Spleen (tissue), 11 donors: Measurements from ENCODE around the gene AJAP1. TPM values are rescaled to one million over a fixed set of nuclear protein-coding genes. Genes with fewer than 3 reads are reported as not detected.

Experiments used
- DNase-seq: peaks from one replicate; pipeline ENCODE4 v3.0.0-alpha.2; 2020
- H3K27ac ChIP-seq, 8 donors: fragments of 200-600 bp; sonication (generic) in 7 of 8; 1 replicate in 4 of 8; 2 replicates in 4 of 8; pipeline versions ENCODE4 v1.5.0 to v1.8.0; 2016 to 2021; ENCODE audit warnings: inconsistent platforms in 4 of 8, mild to moderate bottlenecking in 4 of 8, moderate library complexity in 1 of 8
- H3K27me3 ChIP-seq, 7 donors: fragments of 200-600 bp; sonication (generic) in 6 of 7; replicated peaks in 1 of 7; 1 replicate in 4 of 7; 2 replicates in 3 of 7; pipeline versions ENCODE4 v1.5.0 to v1.8.0; 2016 to 2021; ENCODE audit warnings: inconsistent platforms in 3 of 7, mild to moderate bottlenecking in 1 of 7
- H3K36me3 ChIP-seq, 6 donors: fragments of 200-600 bp; sonication (generic) in 5 of 6; 1 replicate in 4 of 6; 2 replicates in 2 of 6; pipeline versions ENCODE4 v1.5.0 to v1.8.0; 2016 to 2021; ENCODE audit warnings: inconsistent platforms in 2 of 6
- H3K4me1 ChIP-seq, 6 donors: fragments of 200-600 bp; sonication (generic) in 5 of 6; 1 replicate in 3 of 6; 2 replicates in 3 of 6; pipeline versions ENCODE4 v1.5.0 to v1.8.0; 2016 to 2021; ENCODE audit warnings: inconsistent platforms in 3 of 6
- H3K4me3 ChIP-seq, 8 donors: fragments of 200-600 bp; sonication (generic) in 7 of 8; 1 replicate in 4 of 8; 2 replicates in 4 of 8; pipeline versions ENCODE4 v1.5.0 to v1.8.0; 2016 to 2021; ENCODE audit warnings: inconsistent platforms in 4 of 8, mild to moderate bottlenecking in 4 of 8, moderate library complexity in 2 of 8
- H3K9me3 ChIP-seq, 8 donors: fragments of 200-600 bp; sonication (generic) in 7 of 8; 1 replicate in 4 of 8; 2 replicates in 4 of 8; pipeline versions ENCODE4 v1.5.0 to v1.8.0; 2016 to 2021; ENCODE audit warnings: inconsistent platforms in 4 of 8
- POLR2A ChIP-seq, 3 donors: fragments of 450-650 bp; IDR thresholded peaks; one replicate each; pipeline ENCODE4 v1.5.1; 2017; ENCODE audit warnings: antibody characterized with exemption in 3 of 3, mild to moderate bottlenecking in 1 of 3
- POLR2AphosphoS5 ChIP-seq, 3 donors: sonication (generic); formaldehyde crosslinking; IDR thresholded peaks; one replicate each; pipeline ENCODE4 v1.5.1; 2017; ENCODE audit warnings: antibody characterized with exemption in 3 of 3
- WGBS, 5 donors: extraction: QIAGEN DNeasy Blood & Tissue Kit in 3 of 5; methylation state at CpG; one replicate each; pipeline versions ENCODE4 v1.1.5 to v1.1.7; 2013 to 2018; 5-methylcytosine and 5-hydroxymethylcytosine counted together
- intact Hi-C: fragments of 100-400 bp; cut with DNase I; formaldehyde crosslinking; loops from one replicate; pipeline ENCODE4 v1.15.0; 2023; ENCODE audit warnings: low total_unique reads
- polyA plus RNA-seq, 3 donors: library from polyadenylated mRNA; stranded (reverse); fragments of 200-250 nt; gene quantifications; one replicate each; pipeline ENCODE4 v1.2.1, GENCODE V29; 2013
- total RNA-seq, 7 donors: library from RNA; depleted of rRNA in 3 of 7; stranded (reverse); fragments of >200 nt in 3 of 7; fragmentation: NEBNext Ultra II Directional in 4 of 7; extraction: Animal tissue kit (Norgen Biotek cat#: 25700) in 4 of 7; gene quantifications; one replicate each; pipeline versions ENCODE4 v1.1.0 to v1.2.1, GENCODE V29; 2016 to 2021
- TF ChIP-seq, protein P1 (sequence below), 11 experiments: fragments of 200-600 bp in 7 of 11; fragments of 450-650 bp in 4 of 11; sonication (generic) in 4 of 11; IDR thresholded peaks in 8 of 11; conservative IDR thresholded peaks in 3 of 11; 1 replicate in 7 of 11; 2 replicates in 4 of 11; pipeline versions ENCODE4 v1.4.0 to v1.8.0; 2016 to 2021; ENCODE audit warnings: antibody characterized with exemption in 11 of 11, inconsistent platforms in 4 of 11, mild to moderate bottlenecking in 1 of 11
- donor health status: healthy with polysubstance abuse.
- donor health status: DM: no; HTN: no; CAD: no; lungs with moderate emphysema.
- donor health status: DM: no; HTN: no; CAD: no.
- donor health status: Bipolar disorder and iron deficiency.
- donor health status: healthy.
- donor health status: DM: no; HTN: no; CAD: no.
- donor health status: DM: yes; HTN: yes; CAD: no.

Gene AJAP1
- total and polyA plus RNA-seq, 10 donors: 0.04 to 13.3 (median 2.4) TPM

DNA sequence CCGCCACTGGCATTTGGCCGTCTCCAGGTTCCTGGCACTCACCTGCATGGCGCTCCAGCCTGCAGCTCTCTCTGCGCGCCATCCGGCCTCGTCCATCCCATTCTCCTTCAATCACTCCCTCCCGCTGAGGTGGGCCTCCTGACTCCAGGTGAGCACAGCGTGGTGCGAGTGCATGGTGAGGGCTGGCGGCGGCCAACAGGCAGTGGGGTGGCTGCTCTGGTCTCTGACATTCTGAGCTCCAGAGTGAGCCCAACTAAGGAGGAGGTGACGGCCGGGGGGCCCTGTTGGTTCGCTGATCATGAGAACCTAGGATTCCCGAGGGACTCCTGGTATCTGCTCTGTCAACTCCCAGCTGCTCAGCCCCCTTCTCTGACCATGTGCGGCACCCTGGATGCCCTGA lies 130.4 kb downstream of the AJAP1 start:
- H3K27ac ChIP-seq: no peak overlapping the region
- H3K9me3 ChIP-seq: no peaks in the 10 kb centered on the region
- TF ChIP-seq POLR2A (IDR thresholded peaks at IDR 0.05) (no peak), POLR2AphosphoS5 (IDR thresholded peaks at IDR 0.05) (no peak)
- H3K4me1 ChIP-seq: no peaks in the 10 kb centered on the region
- intact Hi-C loops: no loop called here
- H3K27me3 ChIP-seq: peaks cover 0 to 6% (median 0%) of the 10 kb centered on the region in 7 donors
- no peaks in the 10 kb centered on the region for H3K36me3 ChIP-seq
- no peak for DNase-seq
- no peak overlapping the region for H3K4me3 ChIP-seq
- WGBS, 5 donors: 84 to 93% (median 86%) methylated on average over 15 to 17 of the region's 17 CpGs

DNA sequence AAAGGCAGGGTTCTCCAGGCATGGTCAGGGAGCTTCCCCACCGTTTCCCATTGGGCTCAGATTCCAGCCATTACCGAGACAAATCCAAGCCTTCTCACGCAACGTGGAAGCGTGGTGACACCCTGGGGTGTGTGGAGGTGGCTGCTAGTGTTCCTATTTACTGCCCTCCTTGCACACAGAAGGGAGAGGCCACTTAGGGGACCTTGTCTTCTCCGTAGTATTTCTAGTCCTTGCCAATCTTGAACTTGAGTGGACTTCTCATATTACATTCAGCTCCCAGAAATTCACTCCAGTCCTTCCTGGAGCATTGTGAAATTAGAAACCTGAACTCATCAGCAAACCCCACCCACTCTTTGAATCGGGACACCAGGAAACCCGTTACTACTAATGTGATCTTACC lies 131.6 kb downstream of the AJAP1 start:
- intact Hi-C loops: no loop called here
- TF ChIP-seq POLR2AphosphoS5 (IDR thresholded peaks at IDR 0.05): no peak
- TF ChIP-seq, protein P1, sequence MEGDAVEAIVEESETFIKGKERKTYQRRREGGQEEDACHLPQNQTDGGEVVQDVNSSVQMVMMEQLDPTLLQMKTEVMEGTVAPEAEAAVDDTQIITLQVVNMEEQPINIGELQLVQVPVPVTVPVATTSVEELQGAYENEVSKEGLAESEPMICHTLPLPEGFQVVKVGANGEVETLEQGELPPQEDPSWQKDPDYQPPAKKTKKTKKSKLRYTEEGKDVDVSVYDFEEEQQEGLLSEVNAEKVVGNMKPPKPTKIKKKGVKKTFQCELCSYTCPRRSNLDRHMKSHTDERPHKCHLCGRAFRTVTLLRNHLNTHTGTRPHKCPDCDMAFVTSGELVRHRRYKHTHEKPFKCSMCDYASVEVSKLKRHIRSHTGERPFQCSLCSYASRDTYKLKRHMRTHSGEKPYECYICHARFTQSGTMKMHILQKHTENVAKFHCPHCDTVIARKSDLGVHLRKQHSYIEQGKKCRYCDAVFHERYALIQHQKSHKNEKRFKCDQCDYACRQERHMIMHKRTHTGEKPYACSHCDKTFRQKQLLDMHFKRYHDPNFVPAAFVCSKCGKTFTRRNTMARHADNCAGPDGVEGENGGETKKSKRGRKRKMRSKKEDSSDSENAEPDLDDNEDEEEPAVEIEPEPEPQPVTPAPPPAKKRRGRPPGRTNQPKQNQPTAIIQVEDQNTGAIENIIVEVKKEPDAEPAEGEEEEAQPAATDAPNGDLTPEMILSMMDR (IDR thresholded peaks at IDR 0.05 in 8 of 11, conservative IDR thresholded peaks at IDR 0.05 in 3 of 11): no peak
- TF ChIP-seq POLR2A (IDR thresholded peaks at IDR 0.05): no peak
- peaks cover 0 to 6% (median 0%) of the 10 kb centered on the region in 7 donors for H3K27me3 ChIP-seq
- WGBS, 5 donors: 76 to 83% (median 83%) methylated on average over 6 to 8 of the region's 8 CpGs
- H3K27ac ChIP-seq: no peak overlapping the region
- no peak overlapping the region for H3K4me3 ChIP-seq
- H3K4me1 ChIP-seq: no peaks in the 10 kb centered on the region
- DNase-seq: no peak
- H3K36me3 ChIP-seq: no peaks in the 10 kb centered on the region
- no peaks in the 10 kb centered on the region for H3K9me3 ChIP-seq

DNA sequence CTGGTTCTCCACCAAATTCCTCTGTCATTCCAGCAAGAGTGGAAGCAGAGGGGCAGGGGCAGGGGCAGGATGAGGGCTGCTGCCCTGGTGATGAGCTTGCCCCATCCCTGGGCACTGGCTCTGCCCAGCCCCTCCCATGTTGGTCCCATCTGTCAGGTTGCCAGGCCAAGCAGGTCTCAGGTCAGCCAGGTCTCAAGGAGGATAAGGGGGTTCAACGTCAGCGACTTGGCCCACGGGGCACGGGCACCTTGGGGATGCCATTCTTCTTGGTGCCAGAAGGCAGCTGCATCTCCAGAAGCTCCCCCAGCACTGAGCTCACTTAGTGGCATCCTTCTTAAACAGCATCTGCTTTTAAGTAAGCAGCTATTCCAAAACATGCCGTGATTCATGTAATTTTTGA lies 133.1 kb downstream of the AJAP1 start:
- TF ChIP-seq, protein P1 (IDR thresholded peaks at IDR 0.05 in 8 of 11, conservative IDR thresholded peaks at IDR 0.05 in 3 of 11): no peak
- no peak overlapping the region for H3K27ac ChIP-seq
- H3K4me3 ChIP-seq: no peak overlapping the region
- no peak for DNase-seq
- H3K4me1 ChIP-seq: no peaks in the 10 kb centered on the region
- 63 to 86% (median 80%) methylated on average over 5 of the region's 5 CpGs for WGBS, 5 donors
- peaks cover 0 to 6% (median 0%) of the 10 kb centered on the region in 7 donors for H3K27me3 ChIP-seq
- H3K36me3 ChIP-seq: no peaks in the 10 kb centered on the region
- intact Hi-C loops: no loop called here
- H3K9me3 ChIP-seq: no peaks in the 10 kb centered on the region

DNA sequence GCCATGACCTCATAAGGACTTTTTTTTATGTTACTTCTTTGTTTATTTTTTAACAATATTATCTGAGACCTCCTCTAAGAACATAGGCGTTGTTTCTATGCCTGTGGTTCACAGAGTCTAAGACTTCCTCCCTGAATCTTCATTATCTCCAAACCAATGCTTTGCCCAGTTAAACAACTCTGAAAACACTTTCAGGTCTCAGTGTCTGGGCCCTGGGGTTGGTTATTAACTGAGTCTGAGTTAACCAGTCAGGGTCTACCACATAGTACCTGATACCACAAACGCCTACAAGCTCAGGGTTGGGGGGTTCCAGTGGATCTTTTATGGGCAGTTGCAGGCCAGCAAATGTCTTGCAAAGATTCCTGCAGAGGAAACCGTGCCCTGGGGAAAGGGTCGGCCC lies 138.2 kb downstream of the AJAP1 start:
- H3K4me1 ChIP-seq: peaks cover 0 to 6% (median 0%) of the 10 kb centered on the region in 6 donors
- H3K27ac ChIP-seq: no peak overlapping the region
- intact Hi-C loops: no loop called here
- peaks cover 0 to 29% (median 2%) of the 10 kb centered on the region in 8 donors for H3K9me3 ChIP-seq
- H3K4me3 ChIP-seq: no peak overlapping the region
- DNase-seq: no peak
- WGBS, 5 donors: 55 to 70% (median 57%) methylated on average over 4 of the region's 4 CpGs
- TF ChIP-seq POLR2AphosphoS5 (IDR thresholded peaks at IDR 0.05) (no peak), POLR2A (IDR thresholded peaks at IDR 0.05) (no peak)
- TF ChIP-seq, protein P1 (IDR thresholded peaks at IDR 0.05 in 8 of 11, conservative IDR thresholded peaks at IDR 0.05 in 3 of 11): no peak
- H3K36me3 ChIP-seq: no peaks in the 10 kb centered on the region
- H3K27me3 ChIP-seq: peaks cover 0 to 6% (median 0%) of the 10 kb centered on the region in 7 donors
